ENCODE data around the gene TNXB. TPM values are rescaled to one million over a fixed set of nuclear protein-coding genes. Genes with fewer than 3 reads are reported as not detected.

The TNXB gene
- total and polyA plus RNA-seq, 2 experiments from 2014 or later: 2.0 to 6.0 TPM

DNA sequence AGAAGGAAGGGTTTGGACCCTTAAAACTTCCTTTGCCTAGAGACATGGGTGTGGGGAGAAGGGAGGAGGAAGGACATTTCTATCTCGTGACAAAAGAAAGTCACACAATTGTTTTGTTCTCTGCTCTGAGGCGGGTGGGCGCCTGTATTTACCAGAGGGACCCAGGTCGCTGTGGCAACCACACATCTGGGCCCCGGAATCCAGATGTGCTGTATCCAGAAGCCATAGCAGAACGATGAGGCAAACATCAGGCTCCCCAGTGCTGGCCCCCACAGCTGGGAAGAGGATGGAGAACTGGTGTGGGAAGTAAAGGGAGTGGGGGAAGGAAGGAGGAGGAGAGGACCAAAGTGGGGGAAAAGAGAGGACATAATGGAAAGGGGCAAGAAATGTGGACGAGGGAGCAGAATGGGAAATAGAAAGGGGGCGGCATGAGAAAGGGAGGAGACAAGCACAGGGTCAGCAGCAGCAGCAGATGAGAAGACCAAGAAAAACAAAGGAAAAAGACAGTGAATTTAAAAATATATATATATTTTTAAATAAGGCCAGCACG, 3.4 kb upstream of the TNXB start:
- Histone ChIP-seq H3K79me2 (replicated peaks; ENCODE audit: insufficient read depth) (no peaks in the 10 kb centered on the region), H3K27ac (ENCODE audit: low read depth) (no peak overlapping the region), H3K9me2 (ENCODE audit: insufficient read depth) (no peaks in the 10 kb centered on the region), H4K20me1 (replicated peaks; ENCODE audit: insufficient read depth) (no peaks in the 10 kb centered on the region; the same call in 1 of the 2 replicates), H3K36me3 (ENCODE audit: insufficient read depth) (no peaks in the 10 kb centered on the region), H3K27me3 (ENCODE audit: insufficient read depth) (peaks cover 8% of the 10 kb centered on the region; the same call in 1 of the 2 replicates), H3F3A (replicated peaks; ENCODE audit: low read depth) (no peaks in the 10 kb centered on the region), H3K4me3 (no peak overlapping the region), H3K4me1 (ENCODE audit: insufficient read depth) (peaks cover 13% of the 10 kb centered on the region; the same call in 1 of the 2 replicates), H2AFZ (no peak overlapping the region), H3K4me2 (no peak overlapping the region)
- H3K36me3 Mint-ChIP-seq (ENCODE audit: low read depth): peaks cover 16% of the 10 kb centered on the region
- TF ChIP-seq NANOG (IDR thresholded peaks at IDR 0.05; ENCODE audit: borderline replicate concordance): no peak
- no peak for TF ChIP-seq ZNF331 (CRISPR knock-in tag; IDR thresholded peaks at IDR 0.05; ENCODE audit: low read depth)
- no peak for TF ChIP-seq EZH2phosphoT487 (IDR thresholded peaks at IDR 0.05; ENCODE audit: unreplicated experiment)
- TF ChIP-seq JUNB (IDR thresholded peaks at IDR 0.05; ENCODE audit: unreplicated experiment): no peak
- TF ChIP-seq ZNF462 (CRISPR knock-in tag; IDR thresholded peaks at IDR 0.05): no peak
- no peak for TF ChIP-seq ZNF114 (CRISPR knock-in tag; IDR thresholded peaks at IDR 0.05)
- TF ChIP-seq CREB1 (CRISPR knock-in tag; IDR thresholded peaks at IDR 0.05; ENCODE audit: low read depth): no peak
- no peaks in the 10 kb centered on the region; the same call in 2 of the 3 replicates for H3K9me3 Mint-ChIP-seq
- H3K4me1 Mint-ChIP-seq: peaks cover 23% of the 10 kb centered on the region
- H3K27me3 Mint-ChIP-seq (ENCODE audit: insufficient read depth, low read depth, poor library complexity): peaks cover 21% of the 10 kb centered on the region
- H3K4me3 Mint-ChIP-seq: no peak overlapping the region
- no peak for ATAC-seq
- DNase-seq (ENCODE audit: low spot score): no peak
- H3K27ac Mint-ChIP-seq: no peak overlapping the region
